ENCODE data around the gene TTLL11. TPM values are rescaled to one million over a fixed set of nuclear protein-coding genes. Genes with fewer than 3 reads are reported as not detected.

Gene TTLL11
- total and polyA plus RNA-seq, 2 experiments from 2014 or later, result 5.5 to 7.6 TPM

DNA sequence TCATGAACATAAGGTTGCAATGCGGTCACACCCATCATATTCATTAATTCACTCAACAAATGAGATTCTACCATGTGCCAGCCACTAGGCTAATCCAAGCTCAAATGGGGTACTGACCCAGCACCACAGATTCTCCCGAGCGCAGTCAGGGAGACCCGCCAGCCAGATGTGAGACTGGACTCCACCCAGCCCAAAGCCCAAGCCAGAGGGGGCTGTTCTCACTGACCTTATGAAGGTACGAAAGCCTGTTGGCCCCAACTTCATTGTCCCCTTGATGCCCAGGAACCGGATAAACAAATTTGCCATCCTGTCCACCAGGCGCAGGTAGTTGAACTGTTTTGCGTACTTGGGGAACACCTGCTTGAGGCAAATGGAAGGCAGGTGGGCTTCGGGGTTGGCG, 222.8 kb downstream of the TTLL11 start:
- no peaks in the 10 kb centered on the region for H3K36me3 ChIP-seq (replicated peaks; ENCODE audit: insufficient read depth, low read depth)
- H4K20me1 ChIP-seq (ENCODE audit: insufficient read depth, poor library complexity, severe bottlenecking), result no peaks in the 10 kb centered on the region
- no peak for DNase-seq (ENCODE audit: low spot score)
- H3K9me3 ChIP-seq (ENCODE audit: low read depth), result no peaks in the 10 kb centered on the region
- no peak overlapping the region for H3K4me2 ChIP-seq
- H3K79me2 ChIP-seq, result no peaks in the 10 kb centered on the region
- TF ChIP-seq EZH2phosphoT487 (IDR thresholded peaks at IDR 0.05; ENCODE audit: low read depth, severe bottlenecking, unreplicated experiment) (no peak), EZH2 (IDR thresholded peaks at IDR 0.05; ENCODE audit: borderline replicate concordance) (no peak)
- H2AFZ ChIP-seq, result no peak overlapping the region
- WGBS (ENCODE audit: low lambda C conversion rate, missing lambda C conversion rate), result 96% methylated on average over 10 of the region's 10 CpGs
- no peak overlapping the region for H3K4me3 ChIP-seq
- H3K9me2 ChIP-seq (replicated peaks; ENCODE audit: insufficient read depth), result no peaks in the 10 kb centered on the region
- H3K27me3 ChIP-seq, result peaks cover 3% of the 10 kb centered on the region
- no peaks in the 10 kb centered on the region for H3K4me1 ChIP-seq (ENCODE audit: insufficient read depth)
- no peak overlapping the region for H3K27ac ChIP-seq

DNA sequence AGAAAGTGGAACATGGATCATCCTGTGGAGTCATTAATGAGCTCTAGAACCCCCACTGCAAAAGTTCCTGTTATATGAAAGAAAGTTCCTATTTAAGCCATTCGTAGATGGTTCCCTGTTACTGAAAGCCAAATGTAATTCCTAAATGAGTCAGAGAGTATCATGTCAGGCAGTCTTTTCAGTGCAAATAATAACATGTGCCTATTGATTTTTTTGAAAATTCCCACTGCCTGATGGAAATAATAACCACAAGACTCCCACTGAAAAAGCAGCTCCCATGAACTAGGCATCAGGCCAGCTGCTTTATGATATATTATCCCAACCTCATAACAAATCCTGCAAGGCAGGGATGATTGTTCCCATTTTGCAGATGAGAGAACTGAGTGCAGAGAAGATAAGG, 224.5 kb downstream of the TTLL11 start:
- Histone ChIP-seq H3K27me3 (peaks cover 3% of the 10 kb centered on the region), H3K79me2 (no peaks in the 10 kb centered on the region), H3K9me3 (ENCODE audit: low read depth) (no peaks in the 10 kb centered on the region), H3K27ac (no peak overlapping the region), H3K9me2 (replicated peaks; ENCODE audit: insufficient read depth) (no peaks in the 10 kb centered on the region), H3K36me3 (replicated peaks; ENCODE audit: insufficient read depth, low read depth) (no peaks in the 10 kb centered on the region), H2AFZ (no peak overlapping the region), H4K20me1 (ENCODE audit: insufficient read depth, poor library complexity, severe bottlenecking) (no peaks in the 10 kb centered on the region), H3K4me1 (ENCODE audit: insufficient read depth) (no peaks in the 10 kb centered on the region), H3K4me2 (no peak overlapping the region), H3K4me3 (no peak overlapping the region)
- WGBS (ENCODE audit: low lambda C conversion rate, missing lambda C conversion rate), result 97% methylated on average over 1 of the region's 1 CpG
- no peak for DNase-seq (ENCODE audit: low spot score)
- no peak for TF ChIP-seq EZH2phosphoT487 (IDR thresholded peaks at IDR 0.05; ENCODE audit: low read depth, severe bottlenecking, unreplicated experiment)
- no peak for TF ChIP-seq CTCF (IDR thresholded peaks at IDR 0.05; ENCODE audit: poor library complexity)
- TF ChIP-seq EZH2 (IDR thresholded peaks at IDR 0.05; ENCODE audit: borderline replicate concordance), result no peak

DNA sequence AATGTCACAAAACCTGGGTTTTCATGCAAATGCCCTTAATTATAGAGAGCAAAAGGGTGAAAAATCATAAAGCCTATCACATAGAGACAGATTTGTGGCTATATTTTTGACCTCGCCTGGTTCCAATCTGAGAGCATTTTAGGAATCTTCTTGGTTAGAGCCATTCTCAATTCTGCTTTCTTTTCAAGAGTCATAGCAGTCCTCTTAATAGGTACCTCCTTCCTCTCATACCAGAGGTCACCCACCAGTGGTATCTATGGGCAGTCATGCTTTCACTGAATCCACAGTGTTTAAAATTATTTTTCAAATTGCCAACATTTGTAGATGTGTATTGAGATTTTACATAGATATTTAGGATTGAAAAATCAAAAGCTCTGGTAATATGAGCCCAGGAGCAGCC, 226.2 kb downstream of the TTLL11 start:
- no peak overlapping the region for H3K4me2 ChIP-seq
- no peak overlapping the region for H2AFZ ChIP-seq
- TF ChIP-seq EZH2phosphoT487 (IDR thresholded peaks at IDR 0.05; ENCODE audit: low read depth, severe bottlenecking, unreplicated experiment) (no peak), CTCF (IDR thresholded peaks at IDR 0.05; ENCODE audit: poor library complexity) (no peak), EZH2 (IDR thresholded peaks at IDR 0.05; ENCODE audit: borderline replicate concordance) (no peak)
- H3K4me3 ChIP-seq, result no peak overlapping the region
- H4K20me1 ChIP-seq (ENCODE audit: insufficient read depth, poor library complexity, severe bottlenecking), result no peaks in the 10 kb centered on the region
- H3K79me2 ChIP-seq, result no peaks in the 10 kb centered on the region
- H3K4me1 ChIP-seq (ENCODE audit: insufficient read depth), result no peaks in the 10 kb centered on the region
- no peak overlapping the region for H3K27ac ChIP-seq
- no peak for DNase-seq (ENCODE audit: low spot score)
- H3K36me3 ChIP-seq (replicated peaks; ENCODE audit: insufficient read depth, low read depth), result no peaks in the 10 kb centered on the region
- H3K9me2 ChIP-seq (replicated peaks; ENCODE audit: insufficient read depth), result no peaks in the 10 kb centered on the region
- WGBS (ENCODE audit: low lambda C conversion rate, missing lambda C conversion rate), result 93% methylated on average over 1 of the region's 1 CpG
- peaks cover 3% of the 10 kb centered on the region for H3K27me3 ChIP-seq
- H3K9me3 ChIP-seq (ENCODE audit: low read depth), result no peaks in the 10 kb centered on the region

DNA sequence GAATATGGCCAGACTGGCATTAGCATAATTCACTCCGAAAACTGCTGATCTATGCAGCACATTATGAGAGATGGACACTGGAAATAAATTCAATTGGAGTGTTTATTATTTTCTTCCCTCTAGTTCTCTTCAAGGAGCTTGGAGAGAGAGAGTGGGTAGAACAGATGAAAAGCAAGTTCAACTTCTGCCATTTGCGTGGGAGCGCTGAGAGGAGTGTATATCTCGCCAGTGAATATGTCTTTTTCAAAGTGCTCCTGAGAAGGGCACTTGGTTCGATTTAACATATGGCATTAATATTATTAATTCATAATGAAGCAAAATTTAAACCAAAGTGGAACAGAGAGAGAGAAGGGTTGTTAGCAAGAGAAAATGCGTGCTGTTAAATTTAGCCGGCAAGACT, 227.2 kb downstream of the TTLL11 start:
- Histone ChIP-seq H4K20me1 (ENCODE audit: insufficient read depth, poor library complexity, severe bottlenecking) (no peaks in the 10 kb centered on the region), H3K4me2 (no peak overlapping the region), H3K4me3 (no peak overlapping the region), H3K9me2 (replicated peaks; ENCODE audit: insufficient read depth) (no peaks in the 10 kb centered on the region), H3K27me3 (peaks cover 3% of the 10 kb centered on the region), H2AFZ (no peak overlapping the region), H3K27ac (no peak overlapping the region), H3K4me1 (ENCODE audit: insufficient read depth) (no peaks in the 10 kb centered on the region), H3K79me2 (no peaks in the 10 kb centered on the region), H3K36me3 (replicated peaks; ENCODE audit: insufficient read depth, low read depth) (no peaks in the 10 kb centered on the region), H3K9me3 (ENCODE audit: low read depth) (no peaks in the 10 kb centered on the region)
- TF ChIP-seq EZH2phosphoT487 (IDR thresholded peaks at IDR 0.05; ENCODE audit: low read depth, severe bottlenecking, unreplicated experiment) (no peak), EZH2 (IDR thresholded peaks at IDR 0.05; ENCODE audit: borderline replicate concordance) (no peak), CTCF (IDR thresholded peaks at IDR 0.05; ENCODE audit: poor library complexity) (no peak)
- no peak for DNase-seq (ENCODE audit: low spot score)
- WGBS (ENCODE audit: low lambda C conversion rate, missing lambda C conversion rate), result 90% methylated on average over 7 of the region's 7 CpGs

All from hepatocyte (in vitro differentiated cells).